ENCODE measurements around the gene B4GALNT4. TPM values are rescaled to one million over a fixed set of nuclear protein-coding genes. Genes with fewer than 3 reads are reported as not detected.

The B4GALNT4 gene
- total and polyA plus RNA-seq, 2 of the 13 experiments (the other 11 are each of a cell fraction or from before 2014, with no cell fraction given): 30.5 to 50.1 TPM

GRCh38 chr11:355581-356458 is 13.5 kb upstream of the B4GALNT4 start (continued):
- no peak for TF ChIP-seq ATF7 (IDR thresholded peaks at IDR 0.05)
- TF ChIP-seq ATF7 (CRISPR knock-in tag; IDR thresholded peaks at IDR 0.05): 0 out of 2 replicates have a peak, but pooled peaks have one; percentile 45
- no peak for TF ChIP-seq ZXDC (CRISPR knock-in tag; IDR thresholded peaks at IDR 0.05)
- no peak for TF ChIP-seq ETS1 (CRISPR knock-in tag; IDR thresholded peaks at IDR 0.05)
- peak; percentile 80 for TF ChIP-seq SMAD3 (CRISPR knock-in tag; IDR thresholded peaks at IDR 0.05)
- no peak for TF ChIP-seq SCMH1 (CRISPR knock-in tag; IDR thresholded peaks at IDR 0.05; ENCODE audit: borderline replicate concordance)
- TF ChIP-seq FOXM1 (CRISPR knock-in tag; IDR thresholded peaks at IDR 0.05): no peak
- no peak for TF ChIP-seq USF2 (IDR thresholded peaks at IDR 0.05; ENCODE audit: low read depth, low read length)
- TF ChIP-seq USF2 (CRISPR knock-in tag; IDR thresholded peaks at IDR 0.05; ENCODE audit: borderline replicate concordance): no peak
- TF ChIP-seq ZMYM2 (CRISPR knock-in tag; IDR thresholded peaks at IDR 0.05): peak; percentile 77
- TF ChIP-seq FOXO4 (CRISPR knock-in tag; conservative IDR thresholded peaks at IDR 0.05): peak; percentile 98; the same call in 1 of the 2 replicates
- no peak for TF ChIP-seq ISL2 (CRISPR knock-in tag; IDR thresholded peaks at IDR 0.05)
- TF ChIP-seq ZNF782 (CRISPR knock-in tag; IDR thresholded peaks at IDR 0.05; ENCODE audit: borderline replicate concordance): peak; percentile 38; the same call in 1 of the 2 replicates
- TF ChIP-seq ATF7-NPFF (CRISPR knock-in tag; IDR thresholded peaks at IDR 0.05; ENCODE audit: low read depth): peak; percentile 56; the same call in 1 of the 2 replicates
- peak; percentile 67 for TF ChIP-seq ZNF281 (CRISPR knock-in tag; IDR thresholded peaks at IDR 0.05; ENCODE audit: borderline replicate concordance)
- peak; percentile 67; the same call in 1 of the 2 replicates for TF ChIP-seq TFDP1 (CRISPR knock-in tag; IDR thresholded peaks at IDR 0.05; ENCODE audit: borderline replicate concordance)
